Neural progenitor cell (in vitro differentiated cells): ENCODE data around the gene PYDC2. TPM values are rescaled to one million over a fixed set of nuclear protein-coding genes. Genes with fewer than 3 reads are reported as not detected.

Experiments used
- DNase-seq: peaks from one replicate; pipeline ENCODE4 v3.0.0-alpha.2; 2016; ENCODE audit warnings: low spot score
- H2AFZ ChIP-seq: fragments of 200-600 bp; sonication (generic); replicated peaks from 2 replicates; pipeline ENCODE4 v1.6.1; 2016; ENCODE audit warnings: antibody characterized with exemption
- H3F3A ChIP-seq: fragments of 200-600 bp; sonication (generic); 2 replicates; pipeline ENCODE4 v1.6.1; 2016; ENCODE audit warnings: antibody characterized with exemption, low read depth
- H3K27ac ChIP-seq: fragments of 200-600 bp; sonication (generic); 2 replicates; pipeline ENCODE4 v1.5.1; 2016; ENCODE audit warnings: mild to moderate bottlenecking
- H3K27me3 ChIP-seq: fragments of 200-600 bp; sonication (generic); 2 replicates; pipeline ENCODE4 v1.6.1; 2016; ENCODE audit warnings: mild to moderate bottlenecking, moderate library complexity
- H3K36me3 ChIP-seq: fragments of 200-600 bp; sonication (generic); 2 replicates; pipeline ENCODE4 v1.5.1; 2016
- H3K4me1 ChIP-seq: fragments of 200-600 bp; sonication (generic); 2 replicates; pipeline ENCODE4 v1.6.1; 2016; ENCODE audit warnings: mixed run types
- H3K4me2 ChIP-seq: fragments of 200-600 bp; sonication (generic); 2 replicates; pipeline ENCODE4 v1.6.1; 2016
- H3K4me3 ChIP-seq: fragments of 200-600 bp; sonication (generic); 2 replicates; pipeline ENCODE4 v1.5.1; 2016
- H3K79me2 ChIP-seq: fragments of 200-600 bp; sonication (generic); 2 replicates; pipeline ENCODE4 v1.6.1; 2016; ENCODE audit warnings: low read depth
- H3K9ac ChIP-seq: fragments of 200-600 bp; sonication (generic); 2 replicates; pipeline ENCODE4 v1.6.1; 2016
- H3K9me3 ChIP-seq: fragments of 200-600 bp; sonication (generic); 2 replicates; pipeline ENCODE4 v1.5.1; 2016; ENCODE audit warnings: low read depth
- H4K20me1 ChIP-seq: fragments of 200-600 bp; sonication (generic); 2 replicates; pipeline ENCODE4 v1.6.1; 2016; ENCODE audit warnings: low read depth
- H3K27ac Mint-ChIP-seq: 3 replicates; pipeline ENCODE4 v1.8.0; 2021; ENCODE audit warnings: mixed read lengths
- H3K27me3 Mint-ChIP-seq: 2 replicates; pipeline ENCODE4 v1.8.0; 2022; ENCODE audit warnings: low read depth, mild to moderate bottlenecking, inconsistent platforms, moderate library complexity, mixed read lengths; ENCODE audit not compliant: insufficient read depth
- H3K36me3 Mint-ChIP-seq: 3 replicates; pipeline ENCODE4 v1.8.0; 2021; ENCODE audit warnings: mixed read lengths
- H3K4me1 Mint-ChIP-seq: 3 replicates; pipeline ENCODE4 v1.8.0; 2021; ENCODE audit warnings: mixed read lengths
- H3K4me3 Mint-ChIP-seq: 3 replicates; pipeline ENCODE4 v1.8.0; 2021; ENCODE audit warnings: mild to moderate bottlenecking, moderate library complexity, mixed read lengths
- H3K9me3 Mint-ChIP-seq: 3 replicates; pipeline ENCODE4 v1.8.0; 2020; ENCODE audit warnings: mixed read lengths
- CTCF ChIP-seq: fragments of 200-600 bp; sonication (generic); IDR thresholded peaks from 2 replicates; pipeline ENCODE4 v1.5.1; 2017; ENCODE audit warnings: antibody characterized with exemption, mild to moderate bottlenecking
- EZH2 ChIP-seq: fragments of 200-600 bp; sonication (generic); IDR thresholded peaks from 2 replicates; pipeline ENCODE4 v1.6.1; 2017; ENCODE audit warnings: antibody characterized with exemption, mild to moderate bottlenecking, moderate library complexity
- EZH2phosphoT487 ChIP-seq: fragments of 200-600 bp; sonication (generic); IDR thresholded peaks from 2 replicates; pipeline ENCODE4 v1.6.1; 2017; ENCODE audit warnings: antibody characterized with exemption
- total RNA-seq: library from RNA; depleted of rRNA; stranded (reverse); fragments of >200 nt; gene quantifications from 2 replicates; pipeline ENCODE4 v1.2.3, GENCODE V29; 2015; ENCODE audit warnings: low replicate concordance

PYDC2 gene
- total RNA-seq, 1 donor from 2014 or later = not detected

DNA sequence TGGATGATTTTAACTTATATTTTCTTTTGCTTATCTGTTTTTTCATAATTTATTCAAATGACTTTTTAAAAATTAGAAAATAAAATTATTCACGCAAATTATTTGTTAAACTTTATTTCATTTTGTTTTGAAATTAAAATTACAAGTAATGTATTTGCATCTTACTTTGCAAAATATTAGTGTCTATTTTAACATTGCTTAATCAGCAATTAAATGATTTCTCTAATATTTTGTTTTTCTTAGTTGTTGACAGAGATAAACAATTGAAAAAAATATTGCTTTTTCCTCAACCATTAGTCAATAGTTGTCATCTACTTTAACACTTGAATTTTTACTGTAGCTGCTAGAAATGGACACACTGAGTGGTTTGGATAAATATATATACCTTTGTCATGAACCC, 32.8 kb upstream of the PYDC2 start:
- no peaks in the 10 kb centered on the region for H3K36me3 Mint-ChIP-seq
- Histone ChIP-seq H2AFZ (no peak overlapping the region), H3K79me2 (no peaks in the 10 kb centered on the region), H3F3A (no peaks in the 10 kb centered on the region), H3K9ac (no peak overlapping the region), H3K27ac (no peak overlapping the region), H3K9me3 (no peaks in the 10 kb centered on the region), H3K4me1 (no peaks in the 10 kb centered on the region), H3K36me3 (no peaks in the 10 kb centered on the region), H4K20me1 (no peaks in the 10 kb centered on the region), H3K27me3 (no peaks in the 10 kb centered on the region), H3K4me2 (no peak overlapping the region), H3K4me3 (no peak overlapping the region)
- no peak overlapping the region for H3K27ac Mint-ChIP-seq
- peaks cover under 1% of the 10 kb centered on the region for H3K9me3 Mint-ChIP-seq
- no peak overlapping the region for H3K4me3 Mint-ChIP-seq
- DNase-seq = no peak
- TF ChIP-seq CTCF = no peak
- no peak for TF ChIP-seq EZH2
- no peak for TF ChIP-seq EZH2phosphoT487
- peaks cover 7% of the 10 kb centered on the region for H3K4me1 Mint-ChIP-seq
- H3K27me3 Mint-ChIP-seq = no peaks in the 10 kb centered on the region

DNA sequence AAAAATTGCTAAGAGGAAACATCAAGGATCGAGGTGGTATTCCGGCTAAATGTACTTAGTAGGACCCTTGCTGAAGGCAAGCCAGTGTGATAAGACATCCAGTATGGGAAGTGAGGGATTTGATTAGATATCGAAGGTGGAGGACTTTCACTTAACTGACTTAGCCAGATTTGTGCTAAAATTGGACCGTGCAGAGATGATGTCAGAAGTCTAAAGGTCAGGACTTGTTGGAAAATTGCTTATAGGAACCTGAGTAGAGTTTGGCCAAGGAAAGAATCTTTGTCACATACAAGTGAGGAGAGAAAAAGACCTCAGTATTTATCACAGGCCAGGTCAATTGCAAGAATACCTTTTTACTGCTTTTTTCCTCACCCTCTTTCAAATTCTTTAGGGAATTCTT, 30.9 kb upstream of the PYDC2 start:
- DNase-seq = no peak
- H3K4me1 ChIP-seq = no peaks in the 10 kb centered on the region
- H3K27ac Mint-ChIP-seq = no peak overlapping the region
- H3K4me2 ChIP-seq = no peak overlapping the region
- no peaks in the 10 kb centered on the region for H3K36me3 ChIP-seq
- H3K9me3 Mint-ChIP-seq = no peaks in the 10 kb centered on the region
- H3K4me1 Mint-ChIP-seq = peaks cover 2% of the 10 kb centered on the region
- no peak overlapping the region for H3K4me3 Mint-ChIP-seq
- H3K4me3 ChIP-seq = no peak overlapping the region
- H2AFZ ChIP-seq = no peak overlapping the region
- TF ChIP-seq EZH2phosphoT487 = no peak
- TF ChIP-seq EZH2 = no peak
- no peak for TF ChIP-seq CTCF
- H3K36me3 Mint-ChIP-seq = no peaks in the 10 kb centered on the region
- H3K9me3 ChIP-seq = no peaks in the 10 kb centered on the region
- no peaks in the 10 kb centered on the region for H3K79me2 ChIP-seq
- H3K9ac ChIP-seq = no peak overlapping the region
- H3K27ac ChIP-seq = no peak overlapping the region
- H3K27me3 Mint-ChIP-seq = peaks cover 2% of the 10 kb centered on the region
- no peaks in the 10 kb centered on the region for H3F3A ChIP-seq
- no peaks in the 10 kb centered on the region for H3K27me3 ChIP-seq
- H4K20me1 ChIP-seq = no peaks in the 10 kb centered on the region

- no peaks in the 10 kb centered on the region for H3K9me3 Mint-ChIP-seq
- TF ChIP-seq CTCF = no peak
- TF ChIP-seq EZH2phosphoT487 = no peak
- TF ChIP-seq EZH2 = no peak
- no peak overlapping the region for H2AFZ ChIP-seq
- no peak overlapping the region for H3K4me3 ChIP-seq
- H3K9me3 ChIP-seq = no peaks in the 10 kb centered on the region
- no peak overlapping the region for H3K4me3 Mint-ChIP-seq
- peaks cover 2% of the 10 kb centered on the region for H3K27me3 Mint-ChIP-seq
- H3F3A ChIP-seq = no peaks in the 10 kb centered on the region
- H3K27ac Mint-ChIP-seq = no peak overlapping the region
- H3K4me1 Mint-ChIP-seq = no peaks in the 10 kb centered on the region
- no peaks in the 10 kb centered on the region for H4K20me1 ChIP-seq
- no peak overlapping the region for H3K9ac ChIP-seq
- no peak overlapping the region for H3K4me2 ChIP-seq
- no peaks in the 10 kb centered on the region for H3K36me3 ChIP-seq
- H3K4me1 ChIP-seq = no peaks in the 10 kb centered on the region
- H3K27ac ChIP-seq = no peak overlapping the region
- no peaks in the 10 kb centered on the region for H3K36me3 Mint-ChIP-seq
- H3K79me2 ChIP-seq = no peaks in the 10 kb centered on the region
- H3K27me3 ChIP-seq = no peaks in the 10 kb centered on the region
- DNase-seq = no peak
Observed at GRCh38 chr3:191431160-191431822, 29.7 kb upstream of the PYDC2 start.
